Activated gamma-delta T cell treated with Interleukin-2 at 50 U/mL for 16 hours (primary cell): ENCODE data around the gene NOM1.

Source experiments
- DNase-seq: peaks from one replicate; pipeline ENCODE4 v3.0.0-alpha.2; 2020

Gene NOM1

DNA sequence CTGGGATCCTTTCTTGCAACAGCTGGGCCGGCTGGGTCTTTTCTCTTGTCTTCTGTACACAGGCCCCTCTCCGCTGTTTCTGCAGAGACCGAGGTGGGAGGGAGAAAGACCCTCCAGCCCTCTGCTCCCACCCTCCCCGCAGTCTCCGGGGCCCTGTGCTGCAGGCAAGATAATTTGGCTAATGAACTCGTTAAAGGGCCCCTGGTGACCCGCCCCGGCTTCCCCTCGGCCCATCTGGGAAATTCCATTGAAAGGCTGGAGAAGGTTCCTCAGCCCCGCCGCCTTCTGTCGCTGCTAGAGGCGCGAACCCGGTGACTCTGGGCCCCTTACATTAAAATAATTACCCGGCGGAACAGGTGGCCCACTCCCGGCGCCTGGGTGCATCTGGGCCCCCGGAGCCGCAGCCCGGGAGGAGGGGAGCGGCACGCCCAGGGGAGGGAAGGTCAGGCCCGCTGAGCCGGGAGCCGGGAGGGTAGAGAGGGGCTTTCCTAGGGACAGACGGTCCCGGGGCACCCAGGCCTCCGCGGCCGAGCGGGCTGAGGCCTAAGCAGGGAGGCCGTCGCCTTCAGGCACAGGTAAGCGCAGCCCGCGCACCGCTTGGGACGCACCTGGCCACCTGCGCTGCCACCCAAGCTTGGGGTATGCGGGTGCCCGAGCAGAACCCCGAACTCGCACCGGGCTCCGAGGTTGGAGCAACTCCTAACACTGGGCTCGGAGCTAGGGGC is 68.3 kb downstream of the NOM1 start:
- DNase-seq = no peak

DNA sequence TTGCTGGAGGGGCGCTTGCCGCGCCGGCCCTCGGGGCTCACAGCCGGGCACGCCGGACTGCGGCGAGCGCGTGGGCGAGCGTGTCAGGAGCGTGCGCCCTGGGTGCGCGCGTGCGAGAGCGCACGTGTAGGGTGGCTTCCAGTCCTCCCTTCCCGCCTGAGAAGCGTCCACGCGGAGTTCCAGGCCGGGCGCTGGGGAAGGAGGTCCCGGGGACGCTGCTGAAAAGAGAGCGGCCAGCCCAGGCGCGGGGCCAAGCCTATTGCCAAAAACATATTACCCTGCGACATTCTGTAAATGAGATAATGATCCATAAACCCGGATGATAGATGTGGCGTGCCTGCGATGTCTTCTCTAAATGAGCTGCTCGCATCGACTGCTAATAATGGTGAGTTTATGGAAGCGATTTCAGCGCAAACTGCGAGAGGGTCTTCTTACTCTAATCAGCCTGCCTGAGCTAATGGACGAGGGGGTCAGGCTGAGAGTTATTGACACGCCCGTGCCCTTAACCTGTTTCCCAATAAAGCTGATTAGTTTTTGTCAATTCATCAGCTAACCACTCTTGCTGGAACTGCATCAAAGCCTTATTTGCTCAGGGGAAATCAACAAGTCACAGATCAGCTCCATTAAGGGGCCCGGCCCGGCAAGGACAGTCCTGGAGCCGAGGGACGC is 69.0 kb downstream of the NOM1 start:
- no peak for DNase-seq

DNA sequence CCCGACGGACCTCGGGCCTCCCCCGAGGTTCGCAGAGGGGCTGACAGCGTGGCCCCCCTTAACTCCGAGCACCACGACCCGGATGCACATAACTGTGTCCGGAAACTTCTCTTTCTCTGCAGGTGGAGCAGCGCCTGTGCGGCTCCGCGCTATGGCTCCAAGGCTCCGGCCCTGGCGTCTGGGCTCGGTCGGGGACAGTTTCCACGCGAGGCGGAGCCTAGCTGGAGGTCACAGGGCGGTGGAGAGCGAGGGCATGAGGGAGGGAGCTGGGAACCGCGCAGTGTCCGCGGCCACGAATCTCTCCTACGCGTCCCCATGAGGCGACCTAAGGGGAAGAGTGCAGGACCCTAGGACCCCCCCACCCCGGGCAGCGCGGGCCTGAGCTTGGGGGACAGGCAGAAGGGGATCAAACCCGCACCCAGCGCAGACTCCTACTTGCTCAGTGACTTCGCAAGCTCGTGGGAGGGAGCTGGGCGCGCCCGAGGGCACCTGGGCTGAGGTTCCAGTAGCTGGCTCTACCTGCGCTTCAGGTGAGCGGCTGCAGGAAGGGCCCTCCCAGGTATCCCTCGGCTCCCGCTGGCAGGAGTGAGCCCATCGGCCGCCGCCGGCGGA is 69.6 kb downstream of the NOM1 start:
- DNase-seq = no peak

DNA sequence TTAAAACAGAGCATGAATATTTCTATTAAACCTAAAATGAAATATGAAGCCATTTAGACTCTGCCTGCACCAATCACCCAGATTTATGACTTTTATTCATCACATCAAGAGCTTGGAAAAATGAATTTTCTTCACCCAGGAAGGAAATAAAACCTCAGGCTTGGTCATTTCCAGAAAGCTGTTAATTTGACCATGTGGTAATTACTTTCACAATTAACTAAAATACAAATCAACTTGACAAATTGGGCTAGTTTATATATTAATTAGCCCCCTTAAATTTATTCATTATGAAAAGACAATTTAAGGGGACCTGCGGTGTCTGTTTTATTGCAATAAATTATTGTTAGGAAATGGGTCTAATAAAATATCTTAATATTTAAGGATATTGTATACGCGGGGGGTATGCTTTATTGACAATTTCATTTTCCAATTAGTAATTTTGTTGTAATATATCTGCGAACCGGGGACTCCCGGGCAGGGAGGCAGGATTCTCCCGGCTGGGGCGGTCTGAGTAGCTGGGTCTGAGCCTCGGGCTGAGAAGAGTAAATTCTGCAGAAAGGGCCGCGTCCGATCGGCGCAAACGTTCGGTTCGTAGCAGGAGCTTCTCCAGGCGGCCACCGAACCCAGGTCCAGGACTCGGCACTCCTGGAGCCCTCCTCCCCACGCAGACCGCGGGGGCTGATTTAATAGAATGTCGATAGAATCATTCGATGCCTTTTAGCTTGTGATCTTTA is 70.4 kb downstream of the NOM1 start:
- no peak for DNase-seq

DNA sequence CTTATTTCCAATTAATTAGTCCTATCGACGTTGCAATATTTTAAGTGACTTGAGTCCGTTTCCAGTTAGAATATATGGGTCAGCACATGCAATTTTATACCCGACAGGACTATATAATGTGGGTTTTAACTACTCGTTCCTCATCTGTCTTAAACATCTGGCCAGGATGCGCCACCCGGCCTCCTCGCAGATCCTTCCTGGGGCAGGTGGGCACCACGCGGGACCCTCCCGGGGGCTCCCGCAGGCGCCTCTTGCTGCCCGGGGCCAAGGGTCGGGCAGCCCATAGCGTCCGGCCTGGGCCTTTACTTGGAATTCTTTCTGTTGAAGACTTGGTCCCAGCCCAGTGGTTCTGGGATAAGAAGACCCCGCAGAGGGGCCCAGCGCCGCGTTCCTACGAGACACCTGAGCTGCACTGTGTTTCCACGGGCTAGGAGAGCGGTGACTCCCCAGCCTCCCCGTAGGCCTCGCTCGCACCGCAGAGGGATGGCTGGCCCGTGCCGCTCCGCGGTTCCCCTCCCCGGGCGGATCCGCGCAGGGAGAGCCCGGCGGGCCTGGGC is 71.1 kb downstream of the NOM1 start:
- DNase-seq = no peak

DNA sequence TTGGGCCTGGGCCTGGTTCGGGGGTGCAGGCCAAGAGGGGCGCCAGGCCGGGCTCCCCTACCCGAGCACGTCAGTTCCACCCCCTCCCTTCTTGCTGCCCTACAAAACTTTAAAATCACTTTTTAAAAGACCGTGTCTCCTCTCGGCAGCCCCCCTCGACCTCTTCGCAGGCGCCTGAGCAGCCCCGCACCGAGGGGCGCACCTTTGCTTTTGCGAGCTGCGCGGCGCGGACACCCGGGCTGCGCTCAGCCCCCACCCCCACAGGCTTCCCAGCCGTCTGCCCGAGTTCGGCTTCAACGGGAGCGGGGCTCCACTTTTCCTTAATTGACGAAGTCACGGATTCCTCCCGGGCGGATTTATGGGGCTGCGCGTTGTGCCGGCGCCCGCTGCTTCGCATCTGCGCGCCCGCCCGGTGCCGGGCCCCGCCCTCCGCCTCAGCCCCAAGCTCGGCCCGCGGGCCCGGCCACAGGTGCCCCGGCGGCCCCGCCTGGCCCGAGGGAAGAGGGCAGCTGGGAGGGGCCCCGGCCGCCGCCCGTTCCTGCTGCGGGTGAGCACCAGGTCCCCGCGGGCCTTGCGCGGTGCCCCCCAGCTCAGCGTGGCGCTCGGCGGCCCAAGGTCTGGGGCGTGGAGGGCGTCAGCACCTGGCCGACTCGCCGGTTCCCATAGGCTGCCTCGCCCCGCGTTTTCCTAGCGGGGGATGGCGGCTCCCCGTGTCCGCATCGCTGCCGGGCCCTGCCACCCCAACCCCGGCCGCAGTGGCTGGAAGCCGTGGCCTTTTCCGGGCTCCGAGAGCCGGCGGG is 71.8 kb downstream of the NOM1 start:
- no peak for DNase-seq

DNA sequence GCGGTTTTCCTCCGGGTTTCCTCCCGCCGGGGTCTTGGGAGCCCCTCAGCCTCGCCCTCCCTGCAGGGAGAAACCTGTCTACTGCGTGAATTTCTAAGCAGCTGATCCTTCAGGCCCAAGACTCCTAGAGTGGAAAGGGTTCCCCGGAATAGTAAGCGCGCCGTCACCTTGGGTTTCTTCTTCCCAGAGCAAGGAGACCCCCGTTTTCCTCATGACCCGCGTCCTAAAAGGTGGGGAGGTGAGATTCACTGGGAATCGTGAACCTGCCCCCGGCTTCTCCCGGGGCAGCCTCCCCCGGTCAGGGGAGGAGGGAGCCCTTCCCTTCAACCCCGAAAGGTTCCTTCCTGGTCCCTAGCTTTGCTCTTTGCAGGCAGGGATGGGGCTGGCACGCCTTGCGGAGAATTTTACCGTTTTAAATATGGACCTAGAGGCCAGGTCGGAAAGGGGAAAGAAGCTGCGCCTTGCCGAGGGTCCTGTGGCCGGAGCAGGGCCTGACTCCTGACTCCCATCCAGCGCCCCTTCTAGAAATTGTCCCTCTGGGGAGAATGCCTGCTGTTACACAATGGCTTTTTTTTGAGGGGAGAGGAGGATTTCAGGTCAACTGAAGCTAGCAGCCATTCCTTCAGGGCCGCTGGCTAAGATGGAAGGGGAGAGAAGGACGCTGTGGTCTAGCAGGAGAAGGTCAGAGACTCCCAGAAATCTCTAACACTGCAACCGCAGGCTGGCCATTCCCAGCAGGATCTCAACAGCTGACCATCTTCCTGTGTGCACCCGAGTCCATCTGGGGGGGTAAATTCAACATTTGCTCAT is 72.6 kb downstream of the NOM1 start:
- no peak for DNase-seq
